HepG2 (cell line): ENCODE results near the gene DRC3. TPM values are rescaled to one million over a fixed set of nuclear protein-coding genes. Genes with fewer than 3 reads are reported as not detected.

ENCODE experiments used
- BORCS8-MEF2B ChIP-seq: sonication (generic); formaldehyde crosslinking; IDR thresholded peaks from 2 replicates; pipeline ENCODE4 v1.8.0; 2022; ENCODE audit warnings: mild to moderate bottlenecking, missing genetic modification reagents
- CBFB ChIP-seq: sonication (generic); formaldehyde crosslinking; IDR thresholded peaks from 2 replicates; pipeline ENCODE4 v1.4.0; 2020; ENCODE audit warnings: missing genetic modification reagents
- JUN ChIP-seq: sonication (generic); formaldehyde crosslinking; IDR thresholded peaks from 2 replicates; pipeline ENCODE4 v1.4.0; 2020; ENCODE audit warnings: mild to moderate bottlenecking, missing genetic modification reagents
- JUND ChIP-seq: sonication (generic); formaldehyde crosslinking; IDR thresholded peaks from 2 replicates; pipeline ENCODE4 v1.8.0; 2022; ENCODE audit warnings: mild to moderate bottlenecking, missing genetic modification reagents
- NFYB ChIP-seq: sonication (generic); formaldehyde crosslinking; IDR thresholded peaks from 2 replicates; pipeline ENCODE4 v1.4.0; 2020; ENCODE audit warnings: missing genetic modification reagents
- PTBP1 ChIP-seq: fragments of 200-400 bp; formaldehyde crosslinking; IDR thresholded peaks from 2 replicates; pipeline ENCODE4 v1.6.1; 2018; ENCODE audit warnings: low read length, low read depth; ENCODE audit not compliant: poor library complexity, severe bottlenecking
- RBM22 ChIP-seq: fragments of 200-400 bp; formaldehyde crosslinking; optimal IDR thresholded peaks from 2 replicates; pipeline ENCODE3; 2017; ENCODE audit warnings: mild to moderate bottlenecking, low read length, moderate library complexity
- RFX3 ChIP-seq: IDR thresholded peaks from 2 replicates; pipeline ENCODE4 v1.6.1; 2016; ENCODE audit warnings: missing biosample characterization, missing genetic modification reagents
- RFX5 ChIP-seq: IDR thresholded peaks from 2 replicates; pipeline ENCODE4 v1.6.1; 2011; ENCODE audit warnings: low read depth, low read length, improper control_type of control experiment
- SP1 ChIP-seq, 2 experiments: fragments of 450-650 bp in 1 of 2; sonication (generic) in 1 of 2; formaldehyde crosslinking in 1 of 2; IDR thresholded peaks; 2 replicates each; pipeline versions ENCODE4 v1.4.0 to v1.6.1; 2016 to 2020; ENCODE audit warnings: missing genetic modification reagents in 1 of 2
- YY1 ChIP-seq: IDR thresholded peaks from 2 replicates; pipeline ENCODE4 v1.6.1; 2011; ENCODE audit warnings: low read length, low read depth, moderate library complexity, mild to moderate bottlenecking; ENCODE audit not compliant: insufficient read depth, insufficient replicate concordance
- ZBTB26 ChIP-seq: IDR thresholded peaks from 2 replicates; pipeline ENCODE4 v1.6.1; 2016; ENCODE audit warnings: missing compliant biosample characterization, missing genetic modification reagents, borderline replicate concordance
- ZIK1 ChIP-seq: sonication (generic); formaldehyde crosslinking; IDR thresholded peaks from 2 replicates; pipeline ENCODE4 v1.5.0; 2020; ENCODE audit warnings: mild to moderate bottlenecking, low read depth, missing genetic modification reagents, borderline replicate concordance
- ZMYM2 ChIP-seq: sonication (generic); formaldehyde crosslinking; IDR thresholded peaks from 2 replicates; pipeline ENCODE4 v1.8.0; 2022; ENCODE audit warnings: mild to moderate bottlenecking, missing genetic modification reagents
- ZNF761 ChIP-seq: sonication (generic); formaldehyde crosslinking; conservative IDR thresholded peaks from 2 replicates; pipeline ENCODE4 v1.4.0; 2020; ENCODE audit warnings: mild to moderate bottlenecking, missing genetic modification reagents
- ZNF781 ChIP-seq: sonication (generic); formaldehyde crosslinking; IDR thresholded peaks from 2 replicates; pipeline ENCODE4 v1.5.1; 2020; ENCODE audit warnings: borderline replicate concordance, mild to moderate bottlenecking, missing genetic modification reagents; ENCODE audit errors: not compliant biosample characterization
- ZNF782 ChIP-seq: sonication (generic); formaldehyde crosslinking; IDR thresholded peaks from 2 replicates; pipeline ENCODE4 v1.4.0; 2020; ENCODE audit warnings: missing genetic modification reagents, mild to moderate bottlenecking, borderline replicate concordance
- ZNF83 ChIP-seq: sonication (generic); formaldehyde crosslinking; IDR thresholded peaks from 2 replicates; pipeline ENCODE4 v1.4.0; 2020; ENCODE audit warnings: missing genetic modification reagents, mild to moderate bottlenecking, borderline replicate concordance
- polyA plus RNA-seq, 8 experiments: library from polyadenylated mRNA; depleted of rRNA in 3 of 8; stranded (reverse) in 7 of 8; unstranded in 1 of 8; fragments of >200 nt; fragmentation: Illumina TruSeq in 4 of 8; extraction: Trizol in 4 of 8; gene quantifications; 2 replicates each; pipeline versions ENCODE4 v1.2.1 to v1.2.3, GENCODE V29; 2011 to 2016; ENCODE audit warnings: low read depth in 4 of 8, missing spikeins in 1 of 8, mixed read lengths in 1 of 8; ENCODE audit not compliant: insufficient read depth in 1 of 8
- total RNA-seq, 5 experiments: library from RNA; depleted of rRNA; stranded (reverse); fragments of >200 nt; fragmentation: Illumina TruSeq; extraction: Trizol; gene quantifications; 2 replicates each; pipeline ENCODE4 v1.2.3, GENCODE V29; 2016; ENCODE audit warnings: low read depth in 1 of 5
- TF ChIP-seq, protein P1 (sequence below): sonication (generic); formaldehyde crosslinking; IDR thresholded peaks from 2 replicates; pipeline ENCODE4 v1.4.0; 2020; ENCODE audit warnings: missing genetic modification reagents
- TF ChIP-seq, protein P2 (sequence below): IDR thresholded peaks from 2 replicates; pipeline ENCODE4 v1.6.1; 2012; ENCODE audit warnings: low read length, improper control_type of control experiment
- TF ChIP-seq, protein P3 (sequence below): sonication (generic); formaldehyde crosslinking; IDR thresholded peaks from 2 replicates; pipeline ENCODE4 v1.5.0; 2020; ENCODE audit warnings: mild to moderate bottlenecking, missing genetic modification reagents

DRC3 gene
- total and polyA plus RNA-seq, 2 of the 13 experiments (the other 11 are each of a cell fraction or from before 2014, with no cell fraction given) = 0.53 to 0.87 TPM

- TF ChIP-seq RFX3 (CRISPR knock-in tag) (no peak), SP1 (IDR thresholded peaks at IDR 0.05) (peak; percentile 53; the same call in 1 of the 2 replicates), SP1 (CRISPR knock-in tag; IDR thresholded peaks at IDR 0.05) (peak; percentile 94), ZNF83 (no peak), RFX5 (peak; percentile 36; the same call in 1 of the 2 replicates), ZBTB26 (no peak; the same call in 1 of the 2 replicates), BORCS8-MEF2B (CRISPR knock-in tag) (peak; percentile 22; the same call in 1 of the 2 replicates), ZNF782 (CRISPR knock-in tag) (peak; percentile 75; the same call in 1 of the 2 replicates), ZNF761 (CRISPR knock-in tag) (peak; percentile 81; the same call in 1 of the 2 replicates), NFYB (CRISPR knock-in tag) (peak; percentile 99), ZIK1 (CRISPR knock-in tag) (peak; percentile 15; the same call in 1 of the 2 replicates), RBM22 (no peak), PTBP1 (no peak), JUN (CRISPR knock-in tag) (0 out of 2 replicates have a peak, but pooled peaks have one; percentile 25), ZMYM2 (no peak), JUND (no peak), CBFB (peak; percentile 85), ZNF781 (CRISPR knock-in tag) (no peak), YY1 (peak; percentile 98)
- TF ChIP-seq, protein P1, sequence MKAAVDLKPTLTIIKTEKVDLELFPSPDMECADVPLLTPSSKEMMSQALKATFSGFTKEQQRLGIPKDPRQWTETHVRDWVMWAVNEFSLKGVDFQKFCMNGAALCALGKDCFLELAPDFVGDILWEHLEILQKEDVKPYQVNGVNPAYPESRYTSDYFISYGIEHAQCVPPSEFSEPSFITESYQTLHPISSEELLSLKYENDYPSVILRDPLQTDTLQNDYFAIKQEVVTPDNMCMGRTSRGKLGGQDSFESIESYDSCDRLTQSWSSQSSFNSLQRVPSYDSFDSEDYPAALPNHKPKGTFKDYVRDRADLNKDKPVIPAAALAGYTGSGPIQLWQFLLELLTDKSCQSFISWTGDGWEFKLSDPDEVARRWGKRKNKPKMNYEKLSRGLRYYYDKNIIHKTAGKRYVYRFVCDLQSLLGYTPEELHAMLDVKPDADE = no peak
- TF ChIP-seq, protein P2, sequence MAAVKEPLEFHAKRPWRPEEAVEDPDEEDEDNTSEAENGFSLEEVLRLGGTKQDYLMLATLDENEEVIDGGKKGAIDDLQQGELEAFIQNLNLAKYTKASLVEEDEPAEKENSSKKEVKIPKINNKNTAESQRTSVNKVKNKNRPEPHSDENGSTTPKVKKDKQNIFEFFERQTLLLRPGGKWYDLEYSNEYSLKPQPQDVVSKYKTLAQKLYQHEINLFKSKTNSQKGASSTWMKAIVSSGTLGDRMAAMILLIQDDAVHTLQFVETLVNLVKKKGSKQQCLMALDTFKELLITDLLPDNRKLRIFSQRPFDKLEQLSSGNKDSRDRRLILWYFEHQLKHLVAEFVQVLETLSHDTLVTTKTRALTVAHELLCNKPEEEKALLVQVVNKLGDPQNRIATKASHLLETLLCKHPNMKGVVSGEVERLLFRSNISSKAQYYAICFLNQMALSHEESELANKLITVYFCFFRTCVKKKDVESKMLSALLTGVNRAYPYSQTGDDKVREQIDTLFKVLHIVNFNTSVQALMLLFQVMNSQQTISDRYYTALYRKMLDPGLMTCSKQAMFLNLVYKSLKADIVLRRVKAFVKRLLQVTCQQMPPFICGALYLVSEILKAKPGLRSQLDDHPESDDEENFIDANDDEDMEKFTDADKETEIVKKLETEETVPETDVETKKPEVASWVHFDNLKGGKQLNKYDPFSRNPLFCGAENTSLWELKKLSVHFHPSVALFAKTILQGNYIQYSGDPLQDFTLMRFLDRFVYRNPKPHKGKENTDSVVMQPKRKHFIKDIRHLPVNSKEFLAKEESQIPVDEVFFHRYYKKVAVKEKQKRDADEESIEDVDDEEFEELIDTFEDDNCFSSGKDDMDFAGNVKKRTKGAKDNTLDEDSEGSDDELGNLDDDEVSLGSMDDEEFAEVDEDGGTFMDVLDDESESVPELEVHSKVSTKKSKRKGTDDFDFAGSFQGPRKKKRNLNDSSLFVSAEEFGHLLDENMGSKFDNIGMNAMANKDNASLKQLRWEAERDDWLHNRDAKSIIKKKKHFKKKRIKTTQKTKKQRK = no peak
- TF ChIP-seq, protein P3, sequence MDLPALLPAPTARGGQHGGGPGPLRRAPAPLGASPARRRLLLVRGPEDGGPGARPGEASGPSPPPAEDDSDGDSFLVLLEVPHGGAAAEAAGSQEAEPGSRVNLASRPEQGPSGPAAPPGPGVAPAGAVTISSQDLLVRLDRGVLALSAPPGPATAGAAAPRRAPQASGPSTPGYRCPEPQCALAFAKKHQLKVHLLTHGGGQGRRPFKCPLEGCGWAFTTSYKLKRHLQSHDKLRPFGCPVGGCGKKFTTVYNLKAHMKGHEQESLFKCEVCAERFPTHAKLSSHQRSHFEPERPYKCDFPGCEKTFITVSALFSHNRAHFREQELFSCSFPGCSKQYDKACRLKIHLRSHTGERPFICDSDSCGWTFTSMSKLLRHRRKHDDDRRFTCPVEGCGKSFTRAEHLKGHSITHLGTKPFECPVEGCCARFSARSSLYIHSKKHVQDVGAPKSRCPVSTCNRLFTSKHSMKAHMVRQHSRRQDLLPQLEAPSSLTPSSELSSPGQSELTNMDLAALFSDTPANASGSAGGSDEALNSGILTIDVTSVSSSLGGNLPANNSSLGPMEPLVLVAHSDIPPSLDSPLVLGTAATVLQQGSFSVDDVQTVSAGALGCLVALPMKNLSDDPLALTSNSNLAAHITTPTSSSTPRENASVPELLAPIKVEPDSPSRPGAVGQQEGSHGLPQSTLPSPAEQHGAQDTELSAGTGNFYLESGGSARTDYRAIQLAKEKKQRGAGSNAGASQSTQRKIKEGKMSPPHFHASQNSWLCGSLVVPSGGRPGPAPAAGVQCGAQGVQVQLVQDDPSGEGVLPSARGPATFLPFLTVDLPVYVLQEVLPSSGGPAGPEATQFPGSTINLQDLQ (CRISPR knock-in tag) = no peak
Measured at GRCh38 chr17:18038861-18039534, 66.3 kb downstream of the DRC3 start, which contains the start of the genes ATPAF2 and GID4 (continued).
